GM21526 (cell line): Measurements from ENCODE around the gene AK8.
"Not testable (repeated sequence)": the region's sequence is repeated elsewhere in the genome, so short reads cannot be mapped to it uniquely, and the experiment has no call there.

Experiments
- ATAC-seq: cut with Tn5 transposase; IDR thresholded peaks from one replicate; pipeline ENCODE4 v1.9.1; 2021; ENCODE audit warnings: moderate library complexity; ENCODE audit not compliant: unreplicated experiment, low FRiP score

The AK8 gene

DNA sequence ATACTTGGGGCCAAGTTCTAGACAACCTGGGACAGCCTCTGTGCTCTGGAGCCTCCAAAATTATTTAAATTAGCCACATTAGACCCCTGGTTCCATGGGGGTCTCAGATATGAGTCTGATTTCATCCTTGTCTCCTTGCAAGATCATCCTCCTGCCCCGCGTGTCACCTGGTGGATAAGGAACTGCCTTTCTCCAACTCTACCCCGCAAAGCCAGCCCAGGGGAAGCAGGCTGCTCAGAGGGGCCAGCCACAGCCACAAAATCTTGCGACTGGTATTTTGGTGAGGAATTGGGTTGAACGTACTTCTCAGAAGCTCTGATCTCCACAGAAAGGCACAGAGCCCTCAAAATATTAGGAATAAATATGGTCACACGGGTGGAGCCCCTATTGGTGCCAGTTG is 101.2 kb downstream of the AK8 start:
- ATAC-seq, result no peak

GRCh38 chr9:132776268-132776667 is 101.8 kb downstream of the AK8 start:
- no peak for ATAC-seq

DNA sequence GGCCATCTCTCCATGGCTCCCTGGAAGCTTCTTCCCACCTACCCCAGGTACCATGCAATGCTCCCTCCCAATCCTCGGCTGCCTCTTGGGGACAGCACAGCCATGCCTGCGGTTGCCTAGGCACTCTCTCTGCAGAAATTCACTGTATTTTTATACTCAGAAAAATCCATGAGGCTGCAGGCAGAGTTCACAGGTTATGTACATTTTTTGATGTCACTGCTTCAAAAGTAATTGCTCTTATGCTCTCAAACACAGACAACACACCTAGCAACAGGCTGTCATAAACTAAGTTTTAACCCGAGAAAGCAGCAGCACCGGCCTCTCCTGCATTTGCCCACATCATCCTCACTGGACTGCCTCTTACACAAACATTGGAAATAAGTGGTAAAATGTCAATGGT is 102.4 kb downstream of the AK8 start:
- no peak for ATAC-seq

GRCh38 chr9:132774886-132775285 is 103.2 kb downstream of the AK8 start:
- ATAC-seq, result no peak

GRCh38 chr9:132773764-132774339 is 104.2 kb downstream of the AK8 start:
- ATAC-seq, result no peak

- ATAC-seq, result no peak
These were observed 105.0 kb downstream of the AK8 start for GRCh38 chr9:132773093-132773492.

DNA sequence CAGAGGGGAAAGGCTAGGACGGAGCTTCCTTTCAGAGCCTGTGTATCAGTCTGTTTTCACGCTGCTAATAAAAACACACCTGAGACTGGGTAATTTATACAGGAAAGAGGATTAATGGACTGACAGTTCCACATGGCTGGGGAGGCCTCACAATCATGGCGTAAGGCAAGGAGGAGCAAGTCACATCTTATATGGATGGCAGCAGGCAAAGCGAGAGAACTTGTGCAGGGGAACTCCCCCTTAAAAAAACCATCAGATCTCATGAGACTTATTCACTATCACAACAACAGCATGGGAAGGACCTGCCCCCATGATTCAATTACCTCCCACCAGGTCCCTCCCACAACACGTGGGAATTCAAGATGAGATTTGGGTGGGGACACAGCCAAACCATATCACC is 106.3 kb downstream of the AK8 start:
- not testable (repeated sequence) for ATAC-seq

- ATAC-seq, result no peak
These were observed 107.2 kb downstream of the AK8 start for GRCh38 chr9:132770770-132771310.

DNA sequence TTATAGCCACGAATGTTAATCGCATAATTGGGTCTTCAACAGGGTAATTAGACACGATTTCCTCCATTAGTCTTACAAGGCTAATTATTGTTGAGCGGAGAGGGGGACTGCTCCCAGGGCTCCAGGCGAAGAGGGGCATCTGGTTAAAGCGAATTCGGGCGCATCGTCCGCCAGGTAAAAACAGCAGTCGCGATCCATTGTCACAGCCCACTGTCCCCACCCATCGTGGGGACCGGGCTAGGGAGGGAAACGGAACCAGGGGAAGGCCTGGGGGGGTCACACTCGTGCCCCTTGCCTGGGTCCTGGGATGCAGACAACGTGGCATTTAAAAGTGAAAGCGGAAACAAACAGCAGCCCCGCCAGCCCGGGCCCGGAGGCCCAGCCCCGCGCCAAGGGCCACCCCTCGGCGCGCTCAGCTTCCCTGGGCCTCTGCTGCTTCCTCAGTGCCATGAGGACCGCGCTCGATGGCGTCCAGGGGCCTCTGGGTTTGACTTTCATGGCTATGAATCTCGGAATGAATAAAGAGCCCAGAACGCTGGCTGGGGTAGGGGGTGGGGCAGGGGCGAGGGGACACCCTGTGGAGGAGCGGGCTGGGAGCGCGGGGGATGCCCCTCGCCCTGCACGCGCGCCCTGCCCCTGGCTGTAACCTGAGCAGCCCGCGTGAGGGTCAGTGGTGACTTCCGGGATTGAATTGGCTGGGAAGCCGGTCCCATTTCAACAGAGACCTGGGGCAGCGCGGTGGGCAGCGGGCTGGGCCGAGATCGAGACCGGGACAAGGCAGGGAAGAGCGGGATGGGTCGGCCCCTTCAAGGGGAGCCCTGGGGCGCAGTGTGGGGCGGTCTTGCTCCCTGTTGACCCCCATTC is 107.9 kb downstream of the AK8 start:
- ATAC-seq, result peak; percentile 39

- peak; percentile 51 for ATAC-seq
These were observed 108.9 kb downstream of the AK8 start for GRCh38 chr9:132768932-132769905.

DNA sequence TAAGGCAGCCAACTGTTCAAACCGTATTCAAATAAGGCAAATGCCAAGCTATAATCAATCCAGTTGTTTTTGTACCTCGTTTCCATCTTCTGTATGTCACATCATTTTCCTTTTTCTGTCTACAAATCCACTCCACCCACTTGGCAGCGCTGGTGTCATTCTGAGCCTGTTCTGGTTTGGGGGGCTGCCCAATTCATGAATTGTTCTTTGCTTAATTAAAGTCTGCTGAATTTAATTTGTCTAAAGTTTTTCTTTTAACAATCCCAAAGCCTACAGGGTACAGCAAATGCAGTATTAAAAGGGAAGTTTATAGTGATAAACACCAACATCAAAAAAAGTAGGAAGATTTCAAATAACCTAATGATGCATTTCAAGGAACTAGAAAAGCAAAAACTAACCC is 114.5 kb downstream of the AK8 start:
- ATAC-seq, result no peak

GRCh38 chr9:132762896-132763295 is 115.2 kb downstream of the AK8 start:
- ATAC-seq, result no peak

GRCh38 chr9:132761602-132762001 is 116.5 kb downstream of the AK8 start:
- no peak for ATAC-seq

DNA sequence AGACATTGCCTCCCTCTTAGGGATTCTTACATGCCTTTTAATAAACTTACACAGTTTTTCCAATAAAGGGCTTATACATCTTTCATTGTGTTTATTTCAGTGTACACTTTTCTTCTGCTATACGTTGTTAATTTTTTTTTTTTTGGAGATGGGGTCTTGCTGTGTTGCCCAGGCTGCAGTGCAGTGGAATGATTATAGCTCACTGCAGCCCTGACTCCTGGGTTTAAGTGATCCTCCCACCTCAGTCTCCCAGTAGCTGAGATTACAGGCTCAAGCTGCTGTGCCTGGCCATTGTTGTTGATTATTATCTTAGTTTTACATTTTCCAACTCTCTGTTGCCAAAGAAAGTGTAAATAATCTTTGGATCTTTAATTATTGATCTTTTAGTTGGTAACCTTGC is 118.0 kb downstream of the AK8 start:
- no peak for ATAC-seq

GRCh38 chr9:132757016-132757415 is 121.1 kb downstream of the AK8 start:
- no peak for ATAC-seq

GRCh38 chr9:132756214-132756845 is 121.8 kb downstream of the AK8 start:
- no peak for ATAC-seq

- no peak for ATAC-seq
These were observed 123.0 kb downstream of the AK8 start for GRCh38 chr9:132755096-132755495.

DNA sequence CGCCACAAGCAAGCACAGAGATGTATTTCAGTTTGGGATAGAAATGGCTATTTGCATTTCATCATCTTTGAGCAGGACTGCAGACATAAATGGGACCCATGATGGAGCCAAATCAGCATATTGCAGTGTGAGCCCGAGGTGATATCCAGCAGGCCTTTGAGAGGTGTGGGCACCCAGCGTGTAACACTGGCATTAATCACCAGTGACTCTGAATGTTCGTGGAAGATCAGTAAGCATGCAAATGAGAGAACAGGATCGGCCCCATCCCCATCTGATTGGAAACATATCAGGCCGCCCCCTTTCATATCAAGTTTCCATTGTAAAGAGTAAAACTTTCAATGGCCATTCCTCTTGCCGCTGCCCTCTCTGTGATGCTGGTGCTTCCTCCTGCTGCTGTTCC is 123.8 kb downstream of the AK8 start:
- ATAC-seq, result no peak

DNA sequence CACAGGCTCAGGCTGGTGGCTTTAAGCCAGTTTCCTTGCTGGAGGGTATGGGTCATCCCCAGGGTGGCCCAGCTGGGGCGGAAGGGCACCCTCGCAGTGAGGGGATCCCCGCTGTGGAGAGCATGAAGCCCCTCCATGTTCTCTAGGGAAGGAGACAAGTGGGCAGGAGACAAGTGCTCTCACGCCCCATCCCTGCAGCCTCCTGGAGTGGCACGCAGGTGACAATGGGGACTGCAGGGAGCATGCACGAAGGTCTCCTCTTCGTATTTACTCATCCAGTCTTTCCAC is 124.5 kb downstream of the AK8 start:
- no peak for ATAC-seq

DNA sequence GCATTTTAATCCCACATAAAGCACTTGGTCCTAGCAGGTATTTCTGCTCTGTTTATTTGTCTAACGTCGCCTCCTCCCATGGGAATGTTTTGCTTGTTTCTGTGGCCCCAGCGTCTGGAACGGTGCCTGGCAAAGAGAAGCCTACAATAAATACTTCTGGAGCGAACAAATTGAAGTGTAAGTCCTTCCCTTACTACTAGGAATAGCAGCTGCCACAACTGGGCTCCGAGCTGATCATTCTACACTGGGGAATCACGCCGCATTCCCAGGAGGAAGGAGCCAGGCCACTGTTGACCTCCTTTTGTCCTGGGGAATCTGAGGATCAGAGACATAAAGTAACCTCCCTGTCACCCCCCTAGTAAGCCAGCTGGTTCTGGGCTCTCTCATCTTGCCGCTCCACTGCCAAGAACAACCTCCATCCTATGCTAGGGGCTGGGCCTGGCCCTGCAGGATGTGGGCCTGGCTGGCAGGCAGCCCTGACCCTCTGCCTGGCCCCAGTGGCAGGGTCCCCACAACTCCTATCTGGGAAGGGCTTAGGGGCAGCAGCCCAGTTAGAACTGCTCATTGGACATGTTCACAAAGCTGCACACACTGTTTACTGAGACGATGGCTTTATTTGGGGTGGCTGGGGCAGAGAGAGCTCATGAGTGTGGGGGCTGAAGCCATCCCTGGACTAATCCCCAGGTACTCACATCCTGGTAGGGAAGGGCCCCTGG is 125.0 kb downstream of the AK8 start:
- no peak for ATAC-seq
